ENCODE results near the gene FGF22.

The FGF22 gene

GRCh38 chr19:681029-682019, 41.6 kb downstream of the FGF22 start:
- DNase-seq = no peak

DNA sequence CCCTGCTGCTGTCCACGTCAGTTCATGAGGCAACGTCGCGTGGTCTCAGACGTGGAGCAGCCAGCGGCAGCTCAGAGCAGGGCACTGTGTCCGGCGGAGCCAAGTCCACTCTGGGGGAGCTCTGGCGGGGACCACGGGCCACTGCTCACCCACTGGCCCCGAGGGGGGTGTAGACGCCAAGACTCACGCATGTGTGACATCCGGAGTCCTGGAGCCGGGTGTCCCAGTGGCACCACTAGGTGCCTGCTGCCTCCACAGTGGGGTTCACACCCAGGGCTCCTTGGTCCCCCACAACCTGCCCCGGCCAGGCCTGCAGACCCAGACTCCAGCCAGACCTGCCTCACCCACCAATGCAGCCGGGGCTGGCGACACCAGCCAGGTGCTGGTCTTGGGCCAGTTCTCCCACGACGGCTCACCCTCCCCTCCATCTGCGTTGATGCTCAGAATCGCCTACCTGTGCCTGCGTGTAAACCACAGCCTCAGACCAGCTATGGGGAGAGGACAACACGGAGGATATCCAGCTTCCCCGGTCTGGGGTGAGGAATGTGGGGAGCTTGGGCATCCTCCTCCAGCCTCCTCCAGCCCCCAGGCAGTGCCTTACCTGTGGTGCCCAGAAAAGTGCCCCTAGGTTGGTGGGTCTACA, 43.1 kb downstream of the FGF22 start:
- DNase-seq = no peak

DNA sequence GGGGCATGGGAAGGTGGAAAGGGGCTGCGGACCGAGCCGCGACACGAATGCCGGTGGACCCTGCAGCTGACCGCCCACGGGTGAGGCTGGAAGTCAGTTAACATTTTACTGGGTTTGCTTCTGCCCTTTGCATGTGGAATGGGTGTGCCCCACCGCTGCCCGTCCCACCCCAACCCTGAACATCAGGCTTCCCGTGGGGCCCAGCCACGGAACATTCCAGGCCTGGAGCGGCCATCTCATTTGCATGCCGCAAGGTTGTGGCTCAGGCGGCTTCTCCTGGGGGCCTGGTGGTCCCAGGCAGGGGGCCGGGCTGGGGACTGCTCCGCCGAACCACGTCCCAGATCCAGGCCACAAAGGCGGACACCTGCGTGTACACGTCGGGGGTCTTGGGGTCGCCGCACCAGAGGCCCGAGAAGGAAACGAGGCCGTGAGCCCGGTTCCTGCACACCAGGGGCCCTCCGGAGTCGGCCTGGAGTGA, 45.8 kb downstream of the FGF22 start:
- DNase-seq = no peak

GRCh38 chr19:686589-687297, 47.1 kb downstream of the FGF22 start:
- DNase-seq = no peak

GRCh38 chr19:687569-688166, 48.0 kb downstream of the FGF22 start:
- no peak for DNase-seq

DNA sequence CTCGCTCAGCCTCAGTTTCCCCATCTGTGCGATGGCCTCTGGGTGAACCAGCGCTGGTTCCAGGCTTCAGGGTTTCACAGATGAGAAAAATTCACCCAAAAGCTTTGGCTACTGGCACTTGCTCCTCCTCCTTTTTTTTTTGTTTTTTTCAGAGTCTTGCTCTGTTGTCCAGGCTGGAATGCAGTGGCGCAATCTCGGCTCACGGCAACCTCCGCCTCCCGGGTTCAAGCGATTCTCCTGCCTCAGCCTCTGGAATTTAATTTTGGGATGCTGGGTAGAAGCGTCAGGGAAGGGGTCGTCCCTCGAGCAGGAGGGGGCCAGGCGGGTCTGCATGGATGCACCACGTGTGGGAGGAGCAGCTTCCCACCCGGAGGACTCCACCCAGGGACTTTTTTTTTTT, 48.5 kb downstream of the FGF22 start:
- no peak for DNase-seq

- DNase-seq = no peak
Observed at GRCh38 chr19:688992-689391, 49.3 kb downstream of the FGF22 start.

DNA sequence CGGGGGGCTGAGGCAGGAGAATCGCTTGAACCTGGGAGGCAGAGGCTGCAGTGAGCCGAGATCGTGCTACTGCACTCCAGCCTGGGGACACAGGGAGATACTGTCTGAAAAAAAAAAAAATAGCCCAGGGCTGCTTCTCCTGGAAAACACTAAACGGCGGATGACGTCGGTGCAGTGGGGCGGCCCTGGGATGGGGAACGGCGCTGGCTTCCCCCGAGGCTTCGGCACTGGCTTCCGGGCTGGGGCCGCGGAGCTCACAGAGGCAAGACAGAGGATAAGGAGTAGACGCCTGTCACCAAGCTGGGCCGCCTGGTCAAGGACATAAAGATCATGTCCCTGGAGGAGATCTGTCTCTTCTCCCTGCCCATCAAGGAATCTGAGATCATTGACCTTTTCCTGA, 50.5 kb downstream of the FGF22 start:
- no peak for DNase-seq

All from kidney glomerular epithelial cell (primary cell).